ENCODE results near the gene FOXE1.

Gene FOXE1

GRCh38 chr9:97809666-97810344 lies 43.2 kb upstream of the FOXE1 start:
- H3K9me3 ChIP-seq (replicated peaks; ENCODE audit: insufficient read depth, low read length), result no peaks in the 10 kb centered on the region
- H3F3A ChIP-seq (ENCODE audit: insufficient read depth, low read length), result no peaks in the 10 kb centered on the region
- H3K27me3 ChIP-seq (replicated peaks; ENCODE audit: insufficient read depth, low read length), result no peaks in the 10 kb centered on the region
- no peaks in the 10 kb centered on the region for H3K36me3 ChIP-seq (replicated peaks; ENCODE audit: insufficient read depth, low read length)
- no peak overlapping the region for H3K4me3 ChIP-seq (ENCODE audit: low read length)
- no peak overlapping the region for H2AFZ ChIP-seq (ENCODE audit: low read length)
- no peak overlapping the region for H3K4me2 ChIP-seq (ENCODE audit: low read depth, low read length)
- H3K79me2 ChIP-seq (ENCODE audit: low read length), result no peaks in the 10 kb centered on the region
- H3K27ac ChIP-seq (ENCODE audit: low read length), result no peak overlapping the region
- H3K9ac ChIP-seq (ENCODE audit: low read length), result no peak overlapping the region
- no peaks in the 10 kb centered on the region for H4K20me1 ChIP-seq (ENCODE audit: insufficient read depth, low read length)
- H3K4me1 ChIP-seq (ENCODE audit: low read length), result no peaks in the 10 kb centered on the region
- no peak for DNase-seq
- H3K9me2 ChIP-seq (replicated peaks; ENCODE audit: insufficient read depth, low read length), result no peaks in the 10 kb centered on the region
- no peak for TF ChIP-seq CTCF (IDR thresholded peaks at IDR 0.05; ENCODE audit: low read length)
- no peak for TF ChIP-seq EZH2phosphoT487 (IDR thresholded peaks at IDR 0.05; ENCODE audit: low read length)
- no peak for TF ChIP-seq EZH2 (optimal IDR thresholded peaks at IDR 0.05; ENCODE audit: low read depth, low read length)

GRCh38 chr9:97811533-97812246 lies 41.3 kb upstream of the FOXE1 start:
- Histone ChIP-seq H3K4me1 (ENCODE audit: low read length) (no peaks in the 10 kb centered on the region), H3K9me3 (replicated peaks; ENCODE audit: insufficient read depth, low read length) (no peaks in the 10 kb centered on the region)
- DNase-seq, result no peak

GRCh38 chr9:97812247-97812543 lies 40.8 kb upstream of the FOXE1 start:
- Histone ChIP-seq H3K4me3 (ENCODE audit: low read length) (no peak overlapping the region), H3K27ac (ENCODE audit: low read length) (no peak overlapping the region), H4K20me1 (ENCODE audit: insufficient read depth, low read length) (no peaks in the 10 kb centered on the region), H3K9me2 (replicated peaks; ENCODE audit: insufficient read depth, low read length) (no peaks in the 10 kb centered on the region), H3K4me1 (ENCODE audit: low read length) (no peaks in the 10 kb centered on the region), H3K9ac (ENCODE audit: low read length) (no peak overlapping the region), H3K79me2 (ENCODE audit: low read length) (no peaks in the 10 kb centered on the region), H3K9me3 (replicated peaks; ENCODE audit: insufficient read depth, low read length) (no peaks in the 10 kb centered on the region), H3K27me3 (replicated peaks; ENCODE audit: insufficient read depth, low read length) (no peaks in the 10 kb centered on the region), H3K36me3 (replicated peaks; ENCODE audit: insufficient read depth, low read length) (no peaks in the 10 kb centered on the region), H3K4me2 (ENCODE audit: low read depth, low read length) (no peak overlapping the region), H2AFZ (ENCODE audit: low read length) (no peak overlapping the region), H3F3A (ENCODE audit: insufficient read depth, low read length) (no peaks in the 10 kb centered on the region)
- no peak for TF ChIP-seq EZH2phosphoT487 (IDR thresholded peaks at IDR 0.05; ENCODE audit: low read length)
- TF ChIP-seq EZH2 (optimal IDR thresholded peaks at IDR 0.05; ENCODE audit: low read depth, low read length), result no peak
- no peak for TF ChIP-seq CTCF (IDR thresholded peaks at IDR 0.05; ENCODE audit: low read length)
- DNase-seq, result no peak

More at GRCh38 chr9:97811533-97812246, 41.3 kb upstream of the FOXE1 start:
- Histone ChIP-seq H3K4me3 (ENCODE audit: low read length) (no peak overlapping the region), H4K20me1 (ENCODE audit: insufficient read depth, low read length) (no peaks in the 10 kb centered on the region), H3K9me2 (replicated peaks; ENCODE audit: insufficient read depth, low read length) (no peaks in the 10 kb centered on the region), H3K4me2 (ENCODE audit: low read depth, low read length) (no peak overlapping the region), H3K27me3 (replicated peaks; ENCODE audit: insufficient read depth, low read length) (no peaks in the 10 kb centered on the region), H3K9ac (ENCODE audit: low read length) (no peak overlapping the region), H2AFZ (ENCODE audit: low read length) (no peak overlapping the region), H3K79me2 (ENCODE audit: low read length) (no peaks in the 10 kb centered on the region), H3K27ac (ENCODE audit: low read length) (no peak overlapping the region), H3K36me3 (replicated peaks; ENCODE audit: insufficient read depth, low read length) (no peaks in the 10 kb centered on the region), H3F3A (ENCODE audit: insufficient read depth, low read length) (no peaks in the 10 kb centered on the region)
- no peak for TF ChIP-seq EZH2 (optimal IDR thresholded peaks at IDR 0.05; ENCODE audit: low read depth, low read length)
- no peak for TF ChIP-seq CTCF (IDR thresholded peaks at IDR 0.05; ENCODE audit: low read length)
- no peak for TF ChIP-seq EZH2phosphoT487 (IDR thresholded peaks at IDR 0.05; ENCODE audit: low read length)

Measured in MM.1S (cell line).